Nephron (organoid): ENCODE data around the gene INAVA.
A peak's percentile ranks its signal among the peaks of the same experiment; 100 is the strongest.

Experiments
- H3K27ac Mint-ChIP-seq, 3 experiments: 2 replicates each; pipeline ENCODE4 v1.8.0; 2020; ENCODE audit warnings: mixed read lengths in 3 of 3, mild to moderate bottlenecking in 2 of 3, moderate library complexity in 1 of 3
- H3K27me3 Mint-ChIP-seq: 2 replicates; pipeline ENCODE4 v1.8.0; 2021; ENCODE audit warnings: low read depth, mild to moderate bottlenecking, moderate library complexity, mixed read lengths
- H3K36me3 Mint-ChIP-seq: 2 replicates; pipeline ENCODE4 v1.8.0; 2020; ENCODE audit warnings: low read depth, mixed read lengths
- H3K4me1 Mint-ChIP-seq: 2 replicates; pipeline ENCODE4 v1.8.0; 2020; ENCODE audit warnings: mixed read lengths
- H3K4me3 Mint-ChIP-seq, 3 experiments: 2 replicates each; pipeline ENCODE4 v1.8.0; 2020; ENCODE audit warnings: mild to moderate bottlenecking in 3 of 3, mixed read lengths in 3 of 3, moderate library complexity in 2 of 3
- H3K9me3 Mint-ChIP-seq: 2 replicates; pipeline ENCODE4 v1.8.0; 2020; ENCODE audit warnings: mixed read lengths
- CTCF ChIP-seq, 3 experiments: fragments of 200-600 bp; sonication (generic); IDR thresholded peaks; one replicate each; pipeline ENCODE4 v1.5.0; 2021; ENCODE audit warnings: antibody characterized with exemption in 3 of 3; ENCODE audit not compliant: unreplicated experiment in 3 of 3

Gene INAVA

GRCh38 chr1:200890818-200891773 is 3.6 kb upstream of the INAVA start:
- TF ChIP-seq CTCF (IDR thresholded peaks at IDR 0.05; ENCODE audit: unreplicated experiment in 3 of 3): peak; percentile 63 to 82 (median 64)

GRCh38 chr1:200891774-200892157 is 2.9 kb upstream of the INAVA start:
- Mint-ChIP-seq H3K4me1 (peaks cover 65% of the 10 kb centered on the region), H3K27me3 (peaks cover 38% of the 10 kb centered on the region), H3K36me3 (no peaks in the 10 kb centered on the region), H3K9me3 (no peaks in the 10 kb centered on the region), H3K4me3 (peak overlapping the region; percentile 95 to 97 (median 97)), H3K27ac (peak overlapping the region; percentile 99 to 100 (median 99))
- TF ChIP-seq CTCF (IDR thresholded peaks at IDR 0.05; ENCODE audit: unreplicated experiment in 3 of 3): no peak

More at GRCh38 chr1:200890818-200891773, 3.6 kb upstream of the INAVA start:
- Mint-ChIP-seq H3K27me3 (peaks cover 34% of the 10 kb centered on the region), H3K36me3 (no peaks in the 10 kb centered on the region), H3K27ac (peak overlapping the region; percentile 99 to 100 (median 99)), H3K9me3 (no peaks in the 10 kb centered on the region), H3K4me1 (peaks cover 58% of the 10 kb centered on the region), H3K4me3 (peak overlapping the region; percentile 95 to 97 (median 97))

GRCh38 chr1:200892546-200892945 is 2.2 kb upstream of the INAVA start:
- H3K36me3 Mint-ChIP-seq: no peaks in the 10 kb centered on the region
- peak overlapping the region; percentile 95 to 97 (median 97) for H3K4me3 Mint-ChIP-seq
- peak overlapping the region; percentile 99 to 100 (median 99) for H3K27ac Mint-ChIP-seq
- H3K9me3 Mint-ChIP-seq: no peaks in the 10 kb centered on the region
- TF ChIP-seq CTCF (IDR thresholded peaks at IDR 0.05; ENCODE audit: unreplicated experiment in 3 of 3): no peak
- peaks cover 37% of the 10 kb centered on the region for H3K27me3 Mint-ChIP-seq
- peaks cover 69% of the 10 kb centered on the region for H3K4me1 Mint-ChIP-seq

GRCh38 chr1:200892958-200893357 is 1.7 kb upstream of the INAVA start:
- H3K9me3 Mint-ChIP-seq: no peaks in the 10 kb centered on the region
- H3K4me3 Mint-ChIP-seq: peak overlapping the region; percentile 95 to 97 (median 97)
- H3K4me1 Mint-ChIP-seq: peaks cover 68% of the 10 kb centered on the region
- TF ChIP-seq CTCF (IDR thresholded peaks at IDR 0.05; ENCODE audit: unreplicated experiment in 3 of 3): no peak
- peaks cover 2% of the 10 kb centered on the region for H3K36me3 Mint-ChIP-seq
- H3K27me3 Mint-ChIP-seq: peaks cover 33% of the 10 kb centered on the region
- peak overlapping the region; percentile 99 to 100 (median 99) for H3K27ac Mint-ChIP-seq

- Mint-ChIP-seq H3K4me3 (peak overlapping the region; percentile 95 to 97 (median 97)), H3K36me3 (peaks cover 7% of the 10 kb centered on the region), H3K9me3 (no peaks in the 10 kb centered on the region), H3K27me3 (peaks cover 34% of the 10 kb centered on the region), H3K27ac (peak overlapping the region; percentile 99 to 100 (median 99)), H3K4me1 (peaks cover 73% of the 10 kb centered on the region)
- no peak for TF ChIP-seq CTCF (IDR thresholded peaks at IDR 0.05; ENCODE audit: unreplicated experiment in 3 of 3)
These were observed 1.2 kb upstream of the INAVA start for GRCh38 chr1:200893411-200893901.
